GF-D8 (cell line): ENCODE data around the gene GBP2.
"Not testable (repeated sequence)": the region's sequence is repeated elsewhere in the genome, so short reads cannot be mapped to it uniquely, and the experiment has no call there.

Experiments used
- DNase-seq: peaks from one replicate; lab custom pipeline; 2025; lab: John Stamatoyannopoulos, UW

Gene GBP2

GRCh38 chr1:89125913-89126580 is at the start of gene GBP2:
Gene GBP2, minus strand, starts transcription at chr1:89126114. Its CDS starts 4,148 bp downstream, at chr1:89121966.
- peak; percentile 64 for DNase-seq

- no peak for DNase-seq
These were observed 48.6 kb upstream of the GBP2 start for GRCh38 chr1:89174491-89174890.

- no peak for DNase-seq
These were observed 46.7 kb upstream of the GBP2 start for GRCh38 chr1:89172468-89173143.

- DNase-seq: no peak
These were observed 45.1 kb upstream of the GBP2 start for GRCh38 chr1:89171067-89171438.

- DNase-seq: no peak
These were observed 44.5 kb upstream of the GBP2 start for GRCh38 chr1:89170170-89171066.

- no peak for DNase-seq
These were observed 43.3 kb upstream of the GBP2 start for GRCh38 chr1:89169166-89169565.

- DNase-seq: no peak
These were observed 41.8 kb upstream of the GBP2 start for GRCh38 chr1:89167590-89168230.

- no peak for DNase-seq
These were observed 40.8 kb upstream of the GBP2 start for GRCh38 chr1:89166705-89167104.

GRCh38 chr1:89165811-89166210 is 39.9 kb upstream of the GBP2 start:
- DNase-seq: no peak

- DNase-seq: no peak
These were observed 25.1 kb upstream of the GBP2 start for GRCh38 chr1:89151047-89151446.

- no peak for DNase-seq
These were observed 24.1 kb upstream of the GBP2 start for GRCh38 chr1:89149976-89150375.

GRCh38 chr1:89149229-89149628 is 23.3 kb upstream of the GBP2 start:
- DNase-seq: no peak

GRCh38 chr1:89147678-89148658 is 22.1 kb upstream of the GBP2 start:
- DNase-seq: no peak

GRCh38 chr1:89146721-89147120 is 20.8 kb upstream of the GBP2 start:
- no peak for DNase-seq

GRCh38 chr1:89143484-89143883 is 17.6 kb upstream of the GBP2 start:
- DNase-seq: no peak

GRCh38 chr1:89142160-89142559 is 16.2 kb upstream of the GBP2 start:
- DNase-seq: no peak

- DNase-seq: no peak
These were observed 7.8 kb upstream of the GBP2 start for GRCh38 chr1:89133747-89134146.

- no peak for DNase-seq
These were observed 4.8 kb upstream of the GBP2 start for GRCh38 chr1:89130716-89131115.

- DNase-seq: no peak
These were observed 4.0 kb upstream of the GBP2 start for GRCh38 chr1:89129911-89130310.

- not testable (repeated sequence) for DNase-seq
These were observed 2.1 kb upstream of the GBP2 start for GRCh38 chr1:89128003-89128458.
